GM19193 (cell line): ENCODE results near the gene FCRL5.

Experiments used
- POLR2A ChIP-seq: IDR thresholded peaks from 4 replicates; pipeline ENCODE4 v1.6.1; 2011; ENCODE audit not compliant: insufficient read depth, insufficient read length; ENCODE audit errors: extremely low read depth

FCRL5 gene

GRCh38 chr1:157504646-157505045, 47.7 kb downstream of the FCRL5 start:
- TF ChIP-seq POLR2A, result no peak

GRCh38 chr1:157499521-157499920, 52.8 kb downstream of the FCRL5 start:
- TF ChIP-seq POLR2A, result no peak

GRCh38 chr1:157498736-157499090, 53.6 kb downstream of the FCRL5 start:
- no peak for TF ChIP-seq POLR2A

GRCh38 chr1:157497987-157498735, 54.2 kb downstream of the FCRL5 start:
- TF ChIP-seq POLR2A, result no peak

- TF ChIP-seq POLR2A, result no peak
These were observed 55.0 kb downstream of the FCRL5 start for GRCh38 chr1:157497284-157497683.

- TF ChIP-seq POLR2A, result no peak
These were observed 56.2 kb downstream of the FCRL5 start for GRCh38 chr1:157496121-157496526.

GRCh38 chr1:157495285-157495684, 57.0 kb downstream of the FCRL5 start:
- no peak for TF ChIP-seq POLR2A

- no peak for TF ChIP-seq POLR2A
These were observed 58.2 kb downstream of the FCRL5 start for GRCh38 chr1:157494093-157494492.

- TF ChIP-seq POLR2A, result no peak
These were observed 61.7 kb downstream of the FCRL5 start for GRCh38 chr1:157490467-157491165.

GRCh38 chr1:157488156-157488555, 64.2 kb downstream of the FCRL5 start:
- TF ChIP-seq POLR2A, result no peak

- TF ChIP-seq POLR2A, result no peak
These were observed 64.8 kb downstream of the FCRL5 start for GRCh38 chr1:157487504-157487903.

- no peak for TF ChIP-seq POLR2A
These were observed 65.2 kb downstream of the FCRL5 start for GRCh38 chr1:157487096-157487495.

GRCh38 chr1:157485793-157486192, 66.5 kb downstream of the FCRL5 start:
- TF ChIP-seq POLR2A, result no peak

GRCh38 chr1:157484573-157484972, 67.7 kb downstream of the FCRL5 start:
- no peak for TF ChIP-seq POLR2A

GRCh38 chr1:157483635-157484034, 68.7 kb downstream of the FCRL5 start:
- TF ChIP-seq POLR2A, result no peak

GRCh38 chr1:157482717-157483116, 69.6 kb downstream of the FCRL5 start:
- TF ChIP-seq POLR2A, result no peak

GRCh38 chr1:157482174-157482573, 70.1 kb downstream of the FCRL5 start:
- no peak for TF ChIP-seq POLR2A

- no peak for TF ChIP-seq POLR2A
These were observed 74.3 kb downstream of the FCRL5 start for GRCh38 chr1:157478030-157478429.
